OCI-LY7 (cell line): Measurements from ENCODE around the gene TMIGD1.

Experiments
- CTCF ChIP-seq: fragments of 200-600 bp; sonication (generic); conservative IDR thresholded peaks from 2 replicates; pipeline ENCODE4 v1.5.1; 2014; ENCODE audit warnings: mild to moderate bottlenecking, antibody characterized with exemption, low read length, moderate library complexity, mixed read lengths
- EZH2phosphoT487 ChIP-seq: fragments of 200-600 bp; sonication (generic); IDR thresholded peaks from 2 replicates; pipeline ENCODE4 v1.6.1; 2018; ENCODE audit warnings: low read depth, borderline replicate concordance, mild to moderate bottlenecking, mixed run types, antibody characterized with exemption, low read length, moderate library complexity, mixed read lengths

GRCh38 chr17:30334421-30334820 lies 564 bp upstream of the TMIGD1 start:
- TF ChIP-seq CTCF (no peak), EZH2phosphoT487 (no peak)
